Measurements from ENCODE around the gene HIRA. TPM values are rescaled to one million over a fixed set of nuclear protein-coding genes. Genes with fewer than 3 reads are reported as not detected.

Gene HIRA
- total RNA-seq, 4 donors from 2014 or later, result 14.8 to 23.0 (median 17.2) TPM

GRCh38 chr22:19447330-19448075 is 16.0 kb upstream of the HIRA start, which contains the start of gene C22orf39:
Gene C22orf39 (minus strand): TSS chr22:19447711. CDS start chr22:19447688, 23 bp downstream.
- TF ChIP-seq CTCF (IDR thresholded peaks at IDR 0.05; ENCODE audit: low read depth), result no peak

GRCh38 chr22:19446603-19447329 is 15.2 kb upstream of the HIRA start:
- no peak for TF ChIP-seq CTCF (IDR thresholded peaks at IDR 0.05; ENCODE audit: low read depth)

- no peak for TF ChIP-seq CTCF (IDR thresholded peaks at IDR 0.05; ENCODE audit: low read depth)
These were observed 12.1 kb upstream of the HIRA start for GRCh38 chr22:19443544-19444211.

- no peak for TF ChIP-seq CTCF (IDR thresholded peaks at IDR 0.05; ENCODE audit: low read depth)
These were observed 10.6 kb upstream of the HIRA start for GRCh38 chr22:19442166-19442565.

- no peak for TF ChIP-seq CTCF (IDR thresholded peaks at IDR 0.05; ENCODE audit: low read depth)
These were observed 9.1 kb upstream of the HIRA start for GRCh38 chr22:19440411-19441195.

GRCh38 chr22:19438298-19438697 is 6.8 kb upstream of the HIRA start:
- no peak for TF ChIP-seq CTCF (IDR thresholded peaks at IDR 0.05; ENCODE audit: low read depth)
